Midbrain (tissue), 1 donor: Measurements from ENCODE around the gene PFDN4.
A peak's percentile ranks its signal among the peaks of the same experiment; 100 is the strongest.

Source experiments
- DNase-seq: peaks from one replicate; lab custom pipeline; 2025; lab: John Stamatoyannopoulos, UW

Gene PFDN4

DNA sequence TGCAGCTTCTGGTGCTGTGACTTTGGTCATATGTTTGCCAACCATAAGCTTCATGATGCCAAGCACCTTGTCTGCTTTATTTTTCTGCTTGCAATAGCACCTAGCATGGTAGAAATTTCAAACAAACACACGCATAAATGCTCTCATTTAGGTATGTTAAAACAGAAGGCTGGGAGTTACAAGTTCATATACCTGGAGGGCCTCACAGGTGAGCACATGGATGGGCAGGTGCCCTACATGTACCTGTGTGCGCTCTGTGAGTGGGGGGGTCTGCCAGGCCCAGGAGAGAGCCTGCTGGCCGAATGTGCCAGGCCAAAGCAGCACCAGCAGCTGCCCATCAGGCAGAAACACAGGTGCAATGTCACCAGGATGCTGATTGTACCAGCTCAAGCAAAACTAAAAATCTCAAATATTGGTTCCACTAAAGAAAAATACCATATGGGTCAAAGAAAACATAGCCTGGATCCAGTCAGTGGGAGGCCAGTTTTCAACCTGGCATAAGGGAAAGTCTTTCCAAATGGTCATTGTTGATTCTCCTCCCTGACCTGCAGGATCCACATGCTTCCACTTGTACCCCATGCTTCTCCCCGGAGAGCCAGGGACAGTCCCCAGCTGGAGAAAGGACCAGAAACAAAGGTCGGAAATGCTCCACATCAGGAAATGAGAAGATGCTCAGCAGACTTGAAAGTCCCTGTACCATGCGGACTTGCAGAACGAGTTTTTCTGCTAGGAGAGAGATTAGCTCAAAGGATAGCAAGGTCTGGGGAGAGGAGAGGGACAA is 7.2 kb upstream of the PFDN4 start:
- DNase-seq = no peak

DNA sequence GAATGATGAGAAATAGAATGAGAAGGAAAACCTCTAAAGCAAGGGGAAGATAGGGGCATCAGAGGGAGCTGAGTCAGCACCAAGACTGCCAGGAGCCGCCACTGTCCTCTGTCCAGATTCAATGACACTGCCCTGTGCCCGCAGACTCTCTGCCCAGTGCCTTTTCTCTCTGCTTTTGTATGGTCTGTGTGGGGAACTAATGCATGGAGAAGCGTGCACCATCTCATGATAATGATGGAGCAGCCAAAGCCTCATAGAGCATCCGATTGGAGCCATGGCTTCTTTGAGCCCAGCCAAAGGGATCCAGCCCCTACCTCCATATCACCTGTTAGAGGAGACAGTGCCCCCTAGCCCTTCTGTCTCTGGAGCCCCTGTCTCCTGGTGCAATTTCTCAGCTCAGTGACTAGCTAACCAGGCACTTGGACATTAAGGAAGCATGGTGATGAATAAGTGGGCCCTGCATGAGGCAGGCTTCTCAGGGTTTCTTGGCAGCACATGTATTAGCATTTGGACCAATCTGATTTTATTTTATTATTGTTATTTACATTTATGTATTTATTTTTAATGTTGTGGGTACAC is 6.5 kb upstream of the PFDN4 start:
- no peak for DNase-seq

DNA sequence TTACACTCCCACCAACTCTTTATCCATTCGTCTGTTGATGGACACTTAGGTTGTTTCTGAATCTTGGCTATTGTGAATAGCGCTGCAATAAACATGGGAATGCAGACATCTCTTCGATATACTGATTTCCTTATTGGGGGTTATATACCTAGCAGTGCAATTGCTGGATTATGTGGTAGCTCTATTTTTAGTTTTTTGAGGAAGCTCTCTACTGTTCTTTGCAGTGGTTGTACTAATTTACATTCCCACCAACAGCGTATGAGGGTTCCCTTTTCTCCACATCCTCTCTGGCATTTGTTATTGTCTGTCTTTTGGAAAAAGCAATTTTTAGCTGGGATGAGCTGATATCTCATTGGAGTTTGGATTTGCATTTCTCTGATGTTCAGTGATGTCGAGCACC is 4.6 kb upstream of the PFDN4 start:
- DNase-seq = no peak

DNA sequence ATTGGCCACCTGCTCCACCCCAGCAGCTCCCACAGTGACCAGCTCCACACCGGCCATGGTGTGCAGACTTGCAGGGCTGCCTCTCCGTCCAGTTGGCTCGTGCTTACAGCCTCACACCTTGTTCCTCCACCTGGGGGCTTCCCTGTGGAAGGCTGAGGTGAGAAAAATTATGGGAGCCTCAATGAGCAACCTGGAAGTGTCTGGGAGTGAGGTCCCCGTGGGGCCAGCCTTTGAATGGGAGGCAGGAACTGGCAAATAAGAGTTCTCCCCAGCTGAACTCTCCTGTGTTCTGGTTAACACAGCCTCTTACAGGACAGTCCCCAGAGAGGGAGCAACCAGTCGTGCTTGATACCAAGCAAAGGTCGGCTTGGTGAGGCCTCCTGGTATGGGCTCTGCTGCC is 3.8 kb upstream of the PFDN4 start:
- no peak for DNase-seq

DNA sequence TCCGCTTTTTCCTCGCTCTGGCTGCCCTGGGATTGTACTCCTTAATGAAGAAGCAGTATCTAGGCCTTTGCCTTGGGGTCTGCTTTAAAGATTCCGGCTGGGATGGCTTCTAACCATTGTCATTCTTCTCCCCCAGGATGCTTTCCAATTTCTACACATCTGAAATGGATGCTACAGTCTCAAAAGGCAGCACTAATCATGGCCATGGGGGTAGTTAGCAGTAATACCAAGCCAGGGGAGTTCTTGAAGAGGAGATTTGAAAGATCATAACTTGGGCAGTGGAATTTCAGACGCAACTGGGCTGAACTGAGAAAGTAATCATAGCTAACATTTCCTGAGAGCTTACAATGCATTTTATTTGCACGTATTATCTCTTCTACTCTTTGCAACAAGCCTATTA is 3.4 kb upstream of the PFDN4 start:
- no peak for DNase-seq

DNA sequence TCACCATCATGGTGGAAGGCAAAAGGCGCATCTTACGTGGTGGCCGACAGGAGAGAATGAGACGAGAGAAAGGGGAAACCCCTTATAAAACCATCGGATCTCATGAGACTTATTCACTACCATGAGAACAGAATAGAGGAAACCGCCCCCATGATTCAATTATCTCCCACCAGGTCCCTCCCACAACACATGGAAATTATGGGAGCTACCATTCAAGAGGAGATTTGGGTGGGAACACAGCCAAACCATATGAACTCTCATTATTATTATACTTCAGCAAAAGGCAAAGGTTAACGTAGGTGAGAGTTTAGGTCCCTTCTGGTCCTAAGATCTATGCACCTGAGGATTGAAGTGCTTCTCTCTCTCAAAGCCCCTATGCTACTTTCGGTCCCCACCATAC is 2.4 kb upstream of the PFDN4 start:
- DNase-seq = no peak

DNA sequence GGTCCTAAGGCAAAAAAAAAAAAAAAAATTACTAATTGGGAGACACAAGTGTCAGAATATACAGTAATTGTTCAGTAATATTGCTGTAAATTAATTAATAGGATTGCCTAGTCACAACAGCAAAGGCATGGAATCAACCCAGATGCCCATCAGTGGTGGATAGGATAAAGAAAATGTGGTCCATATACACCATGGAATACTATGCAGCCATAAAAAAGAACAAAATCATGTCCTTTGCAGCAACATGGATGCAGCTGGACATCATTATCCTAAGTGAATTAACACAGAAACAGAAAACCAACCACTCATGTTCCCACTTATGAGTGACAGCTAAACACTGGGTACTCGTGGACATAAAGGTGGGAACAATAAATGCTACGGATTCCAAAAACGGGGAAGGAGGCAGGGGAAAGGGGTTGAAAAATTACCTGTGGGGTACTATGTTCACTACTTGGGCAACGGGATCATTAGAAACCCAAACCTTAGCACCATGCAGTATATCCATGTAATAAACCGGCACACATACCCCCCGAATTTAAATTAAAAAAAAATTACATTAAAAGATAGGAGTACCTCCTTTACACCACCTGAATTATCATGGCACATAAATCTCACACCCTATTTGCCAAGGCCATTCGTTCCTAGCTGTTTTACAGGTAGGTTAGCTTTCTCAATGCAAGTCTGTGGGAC is 689 bp upstream of the PFDN4 start:
- no peak for DNase-seq

DNA sequence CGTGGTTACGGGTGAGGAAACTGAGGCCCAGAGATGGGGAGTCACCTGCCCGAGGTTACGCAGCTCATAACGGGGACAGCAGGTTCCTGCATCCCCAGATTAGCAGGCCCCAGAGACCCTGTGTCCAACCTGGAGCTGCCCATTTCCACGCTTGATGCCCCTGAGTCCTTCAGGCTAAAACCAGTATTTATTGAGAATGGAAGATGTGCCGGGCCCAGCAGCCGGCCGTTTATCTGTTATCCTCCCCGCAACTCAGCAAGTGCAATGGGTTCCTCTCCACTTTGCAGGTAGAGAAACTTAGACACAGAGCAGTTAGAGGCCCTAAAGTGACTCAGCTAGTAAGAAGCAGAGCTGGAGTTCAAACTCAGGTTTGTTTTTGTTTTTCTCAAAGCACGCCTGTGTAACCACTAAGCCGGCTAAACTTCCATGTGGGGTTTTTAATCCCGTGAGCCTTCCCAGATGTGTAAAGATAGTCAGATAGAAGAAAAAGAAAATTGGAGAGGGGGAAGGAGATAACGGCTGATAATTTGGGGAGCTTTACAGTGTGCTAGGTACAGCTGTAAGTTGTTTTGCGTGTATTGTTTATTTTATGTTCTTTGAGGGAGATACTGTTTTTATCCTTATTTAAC is 775 bp downstream of the PFDN4 start:
- no peak for DNase-seq

DNA sequence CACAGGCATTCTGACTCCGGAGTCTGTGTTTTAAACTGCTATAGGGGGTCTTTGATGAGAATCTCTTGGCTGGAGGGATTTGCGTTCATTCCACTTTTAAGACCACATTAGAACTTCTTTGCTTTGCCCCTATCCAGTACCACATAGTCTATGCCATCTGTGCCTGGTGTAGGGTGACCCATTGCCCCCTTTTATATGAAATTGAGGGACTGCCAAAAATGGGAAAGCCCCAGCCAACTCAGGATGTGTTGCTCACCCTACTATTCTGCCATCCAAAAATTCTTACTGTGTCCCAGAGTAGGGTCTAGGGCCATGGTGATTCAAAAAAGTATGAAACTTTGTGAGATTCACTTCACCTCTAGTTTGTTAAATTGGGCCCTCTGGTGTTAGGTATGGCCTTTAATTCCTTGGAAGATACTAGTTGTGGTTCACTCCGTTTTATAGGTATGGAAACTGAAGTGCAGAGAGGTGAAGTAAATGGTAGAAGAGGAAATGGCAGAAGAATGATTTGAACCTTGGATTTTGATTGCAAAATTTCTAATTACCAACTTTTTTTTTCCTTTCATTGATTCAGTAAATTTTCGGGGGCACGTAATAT is 1.4 kb downstream of the PFDN4 start:
- DNase-seq = no peak

DNA sequence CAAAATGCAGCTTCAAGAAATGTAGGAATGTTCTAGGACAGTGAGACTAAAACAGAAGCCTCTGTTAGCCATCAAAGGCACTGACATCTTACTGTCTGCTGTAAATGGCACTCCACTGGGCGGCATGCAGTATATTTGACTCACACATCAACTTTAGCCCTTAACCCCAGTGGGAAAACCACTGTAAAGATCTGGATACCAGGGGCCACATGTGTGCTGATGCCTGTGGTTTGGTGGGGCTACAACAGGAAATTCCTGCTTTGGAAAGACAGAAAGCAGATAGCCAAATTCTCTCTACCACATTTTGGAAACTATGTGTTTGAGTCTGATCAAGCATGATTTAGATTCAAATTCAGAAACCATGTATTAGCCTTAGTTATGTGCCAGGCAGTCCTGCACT is 4.3 kb downstream of the PFDN4 start:
- DNase-seq = no peak

DNA sequence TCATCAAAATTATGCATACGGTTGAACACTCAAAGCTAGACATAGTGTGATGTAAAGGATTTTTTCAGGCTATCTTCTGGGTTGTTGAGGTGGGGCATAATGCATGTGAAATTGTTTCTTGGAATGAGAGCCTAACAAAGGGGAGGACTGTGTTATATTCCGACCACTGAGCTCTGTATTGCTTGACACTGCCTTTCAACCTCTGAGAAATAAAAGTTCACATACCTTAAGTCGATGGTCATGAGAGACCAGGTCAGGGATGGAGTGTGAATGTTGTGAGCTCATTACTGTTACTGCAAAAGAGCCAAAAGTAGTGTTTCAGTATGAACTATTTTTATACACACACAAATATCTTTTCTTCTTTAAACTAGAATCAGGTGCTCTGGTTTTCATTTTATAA is 5.0 kb downstream of the PFDN4 start:
- DNase-seq = no peak

DNA sequence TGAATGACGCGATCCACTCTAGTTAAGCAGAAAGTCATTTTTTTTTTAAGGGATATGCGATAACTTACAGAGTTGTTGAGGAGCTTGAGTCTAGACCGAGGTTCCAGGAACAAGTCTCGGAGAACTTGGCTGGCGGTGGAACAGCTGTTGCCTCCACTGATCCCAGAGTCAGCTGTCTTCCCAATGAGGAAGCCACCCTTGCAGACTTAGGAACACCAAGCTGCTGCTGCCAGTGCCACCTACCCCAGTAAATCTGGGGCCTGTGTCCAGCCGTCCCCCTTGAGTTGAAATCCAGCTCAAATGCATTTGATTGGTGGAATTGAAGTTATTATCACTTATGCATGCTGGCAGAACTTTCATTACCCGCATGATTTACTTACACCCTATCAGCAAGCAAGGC is 6.7 kb downstream of the PFDN4 start:
- no peak for DNase-seq

DNA sequence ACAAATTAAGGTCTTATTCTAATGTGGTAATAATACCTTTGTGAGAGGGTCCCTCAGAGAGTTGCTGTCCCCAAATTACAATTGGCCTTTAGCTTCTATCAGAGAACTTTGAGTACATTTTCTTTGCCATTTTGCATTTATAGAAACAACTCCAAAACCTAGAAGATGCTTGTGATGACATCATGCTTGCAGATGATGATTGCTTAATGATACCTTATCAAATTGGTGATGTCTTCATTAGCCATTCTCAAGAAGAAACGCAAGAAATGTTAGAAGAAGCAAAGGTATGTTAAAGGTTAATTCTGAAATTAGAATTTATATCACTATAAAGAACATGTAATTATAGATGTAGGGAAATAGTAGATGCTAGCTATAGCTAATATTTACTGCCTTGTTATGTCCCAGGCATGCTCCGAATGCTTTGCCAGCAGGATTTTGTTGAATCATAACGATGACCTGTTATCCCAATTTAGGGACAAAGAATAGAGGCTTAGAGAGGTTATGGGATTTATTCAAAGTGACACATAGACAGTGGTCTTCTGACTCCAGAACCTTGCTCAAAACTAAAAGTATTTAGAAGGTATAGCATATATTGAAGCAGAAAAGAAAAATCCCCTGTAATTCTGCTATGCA is 7.4 kb downstream of the PFDN4 start:
- DNase-seq = no peak

DNA sequence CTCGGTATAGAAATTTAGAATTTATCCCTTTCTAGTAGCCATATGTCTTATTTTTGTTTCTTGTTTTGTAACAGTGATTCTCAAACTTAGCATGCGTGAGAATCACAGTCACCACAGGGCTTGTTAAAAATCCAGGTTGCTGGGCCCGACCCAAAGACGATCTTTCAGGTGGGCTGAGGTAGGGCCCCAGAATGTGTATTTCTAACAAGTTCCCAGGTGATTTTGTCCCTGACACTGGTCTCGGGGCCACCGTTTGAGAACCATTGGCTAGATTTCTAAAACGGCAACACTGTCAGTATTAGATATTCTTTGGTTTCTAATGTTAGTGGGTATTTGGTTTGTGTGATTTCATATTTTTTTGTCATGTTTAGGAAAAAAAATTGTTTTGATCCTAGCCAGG is 9.9 kb downstream of the PFDN4 start:
- DNase-seq = no peak

DNA sequence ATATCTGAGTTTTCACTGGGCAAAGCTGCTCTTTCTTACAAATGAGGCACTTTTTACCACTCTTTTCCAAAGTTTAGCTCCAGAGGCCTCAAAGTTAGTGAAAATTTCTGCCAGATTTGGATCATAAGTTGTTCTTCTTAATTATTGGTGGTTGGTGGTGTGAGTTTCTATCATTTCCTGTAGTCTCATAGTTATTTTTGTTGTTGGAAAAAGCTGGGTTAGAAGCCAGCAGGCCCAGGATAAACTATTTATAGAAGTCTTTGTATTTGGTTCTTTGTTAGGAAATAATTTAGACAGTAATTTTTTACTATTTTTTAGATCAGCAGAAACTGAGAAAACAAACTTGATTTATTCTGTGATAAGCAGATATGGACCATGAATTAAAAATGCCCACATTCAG is 10.6 kb downstream of the PFDN4 start:
- DNase-seq = no peak

DNA sequence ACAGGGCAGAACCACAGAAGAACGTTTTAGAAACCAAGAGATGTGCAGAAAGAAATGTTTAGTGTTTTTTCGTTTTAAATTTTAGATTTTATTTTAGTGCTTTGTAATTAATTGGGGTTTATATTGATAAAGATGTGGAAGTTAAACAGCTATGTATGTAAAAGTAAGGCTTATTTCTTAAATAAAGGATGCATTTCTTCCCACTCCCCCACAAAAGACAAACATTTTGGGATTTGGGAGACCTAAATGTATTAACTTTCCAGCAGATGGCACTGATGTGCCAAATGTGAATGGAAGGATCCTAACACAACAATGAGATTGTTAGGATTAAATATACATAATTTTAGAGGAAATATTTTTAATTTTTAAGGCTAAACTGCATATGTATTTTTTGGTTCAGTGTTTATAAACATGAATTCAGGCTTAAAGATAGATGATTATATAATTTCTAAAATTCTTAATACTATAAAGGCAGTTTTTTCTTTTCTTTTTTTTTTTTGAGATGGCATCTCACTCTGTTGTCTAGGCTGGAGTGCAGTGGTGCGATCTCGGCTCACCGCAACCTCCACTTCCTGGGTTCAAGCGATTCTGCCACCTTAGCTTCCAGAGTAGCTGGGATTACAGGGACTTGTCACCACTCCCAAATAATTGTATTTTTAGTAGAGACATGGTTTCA is 12.0 kb downstream of the PFDN4 start:
- peak; percentile 18 for DNase-seq

DNA sequence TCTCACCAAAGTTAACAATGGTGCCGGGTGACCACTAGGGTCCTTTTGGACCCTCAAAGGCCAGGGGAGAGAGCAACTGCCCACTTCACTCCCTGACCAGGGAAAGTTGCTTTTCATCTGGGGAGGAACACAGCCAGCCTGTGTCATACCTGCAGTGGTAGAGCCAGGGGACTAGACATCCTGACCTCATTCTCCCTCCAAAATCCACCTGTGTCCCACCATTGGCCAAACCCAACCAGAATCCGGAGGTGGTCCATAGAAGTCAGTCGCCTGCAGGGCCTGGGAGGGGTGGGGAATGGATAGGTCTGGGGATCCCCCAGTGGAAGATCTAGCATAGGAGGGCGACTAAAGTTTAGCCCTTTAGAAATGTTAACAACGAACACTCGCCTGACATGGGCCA is 12.8 kb downstream of the PFDN4 start:
- no peak for DNase-seq

DNA sequence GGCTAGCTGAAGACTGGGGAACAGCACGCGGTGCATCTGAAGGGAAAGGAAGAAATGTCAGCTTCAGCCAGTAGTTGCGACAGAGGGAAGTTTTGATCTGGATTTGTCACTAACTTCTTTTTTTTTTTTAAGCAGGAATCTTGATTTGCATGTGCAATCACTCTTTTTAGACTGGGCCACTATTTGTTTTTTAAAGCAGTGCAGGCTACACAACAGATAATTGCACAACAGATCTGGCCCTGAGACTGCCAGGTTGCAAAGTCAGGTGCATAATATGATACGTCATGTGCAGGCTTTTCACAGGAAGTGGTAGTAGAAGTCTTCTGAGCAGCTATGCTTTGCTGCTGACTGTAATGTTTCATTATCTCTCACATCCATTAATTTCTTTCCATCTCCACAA is 13.5 kb downstream of the PFDN4 start:
- no peak for DNase-seq

DNA sequence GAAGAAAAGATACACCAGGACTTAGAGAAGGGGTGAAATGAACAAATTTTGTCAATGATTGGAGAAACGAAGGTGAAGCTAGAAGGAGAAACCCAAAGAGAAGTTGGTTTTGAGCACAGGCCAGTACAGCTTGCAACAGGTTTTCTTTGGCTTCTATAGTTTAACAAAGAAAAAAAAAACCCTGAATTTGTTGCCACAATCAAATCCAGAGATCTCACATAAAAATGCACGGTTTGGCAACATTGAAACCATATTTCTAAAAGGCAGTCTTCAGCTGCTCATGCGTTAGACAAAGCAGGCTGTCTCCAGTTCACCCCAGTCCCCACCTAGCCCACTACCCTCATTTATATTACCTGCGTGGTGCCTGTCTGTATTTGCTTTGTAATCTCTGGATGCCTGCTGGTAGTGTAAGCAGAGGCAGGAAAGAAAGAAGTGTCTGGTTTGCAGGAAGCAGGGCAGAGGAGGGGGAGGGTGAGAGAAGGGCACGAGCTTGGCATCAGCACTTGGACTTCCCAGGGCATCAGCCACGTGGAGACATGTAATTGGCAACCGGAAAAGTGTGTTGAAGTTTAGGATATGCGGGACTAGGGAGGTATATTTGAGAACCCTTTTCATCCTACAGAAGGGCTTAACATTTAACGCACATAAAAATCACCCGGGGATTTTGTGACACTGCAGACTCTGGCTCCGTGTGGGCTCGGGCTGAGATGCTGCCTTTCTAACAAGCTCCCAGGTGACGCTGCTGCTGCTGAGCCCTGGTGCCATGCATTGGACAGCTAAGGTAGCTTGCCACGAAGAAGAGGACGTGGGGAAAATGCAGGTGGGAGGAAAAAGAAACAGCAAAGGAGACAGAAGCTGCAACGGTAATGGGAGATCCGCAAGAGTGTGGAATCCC is 14.4 kb downstream of the PFDN4 start:
- no peak for DNase-seq

DNA sequence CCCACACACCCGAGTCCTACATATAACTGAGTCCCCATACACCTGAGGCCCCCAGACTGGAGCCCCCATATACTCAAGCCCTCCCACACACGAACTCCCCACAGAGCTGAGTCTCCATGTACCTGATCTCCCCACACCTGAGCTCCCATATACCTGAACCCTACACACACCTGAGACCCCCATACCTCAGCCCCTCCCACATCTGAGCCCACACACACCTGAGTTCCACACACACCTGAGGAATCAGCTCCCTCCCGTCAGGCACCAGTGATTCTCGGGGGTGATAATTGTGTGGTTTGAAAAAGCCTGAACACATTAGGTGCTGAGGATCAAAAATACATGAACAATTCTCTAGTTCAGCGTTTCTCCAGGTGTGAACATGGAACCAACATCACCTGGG is 15.4 kb downstream of the PFDN4 start:
- DNase-seq = no peak

DNA sequence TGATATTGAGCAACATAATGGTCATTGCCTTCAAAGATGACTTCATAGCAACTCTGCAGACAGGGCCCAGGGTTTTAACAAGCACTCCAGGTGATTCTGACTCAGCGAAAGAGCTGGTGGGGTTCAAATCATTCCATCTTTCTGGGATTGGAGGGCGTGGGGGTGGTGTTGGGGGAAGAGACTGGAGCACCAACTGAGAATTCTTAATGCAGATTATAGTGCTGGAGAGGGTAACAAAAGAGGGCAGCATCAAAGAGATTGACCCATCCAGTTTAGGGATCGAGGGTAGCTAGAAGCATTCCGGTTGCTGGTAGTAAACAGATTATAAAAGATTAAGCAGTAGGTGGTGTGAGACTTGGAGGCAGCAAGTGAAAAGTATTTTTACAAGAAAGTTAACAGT is 15.9 kb downstream of the PFDN4 start:
- DNase-seq = no peak
